HUES48 (cell line): ENCODE results near the gene USP32.
"Not testable (repeated sequence)": the region's sequence is repeated elsewhere in the genome, so short reads cannot be mapped to it uniquely, and the experiment has no call there.

Experiments used
- H3K27ac ChIP-seq: one replicate; pipeline ENCODE4 v1.7.0; 2013; ENCODE audit warnings: low read depth, low read length, inconsistent platforms
- H3K27me3 ChIP-seq: 2 replicates; pipeline ENCODE4 v1.6.1; 2013; ENCODE audit warnings: mild to moderate bottlenecking, low read length; ENCODE audit not compliant: control insufficient read depth, insufficient read depth
- H3K36me3 ChIP-seq: 2 replicates; pipeline ENCODE4 v1.6.1; 2013; ENCODE audit warnings: low read length; ENCODE audit not compliant: control insufficient read depth, insufficient read depth
- H3K4me1 ChIP-seq: 2 replicates; pipeline ENCODE4 v1.6.1; 2013; ENCODE audit warnings: mild to moderate bottlenecking, low read length; ENCODE audit not compliant: control insufficient read depth, insufficient read depth
- H3K4me3 ChIP-seq: 2 replicates; pipeline ENCODE4 v1.5.1; 2013; ENCODE audit warnings: mild to moderate bottlenecking, low read depth, low read length
- H3K9ac ChIP-seq: 2 replicates; pipeline ENCODE4 v1.6.1; 2013; ENCODE audit warnings: mild to moderate bottlenecking, low read depth, low read length, moderate library complexity
- H3K9me3 ChIP-seq: 2 replicates; pipeline ENCODE4 v1.6.1; 2013; ENCODE audit warnings: low read length; ENCODE audit not compliant: control insufficient read depth, insufficient read depth

The USP32 gene, protein sequence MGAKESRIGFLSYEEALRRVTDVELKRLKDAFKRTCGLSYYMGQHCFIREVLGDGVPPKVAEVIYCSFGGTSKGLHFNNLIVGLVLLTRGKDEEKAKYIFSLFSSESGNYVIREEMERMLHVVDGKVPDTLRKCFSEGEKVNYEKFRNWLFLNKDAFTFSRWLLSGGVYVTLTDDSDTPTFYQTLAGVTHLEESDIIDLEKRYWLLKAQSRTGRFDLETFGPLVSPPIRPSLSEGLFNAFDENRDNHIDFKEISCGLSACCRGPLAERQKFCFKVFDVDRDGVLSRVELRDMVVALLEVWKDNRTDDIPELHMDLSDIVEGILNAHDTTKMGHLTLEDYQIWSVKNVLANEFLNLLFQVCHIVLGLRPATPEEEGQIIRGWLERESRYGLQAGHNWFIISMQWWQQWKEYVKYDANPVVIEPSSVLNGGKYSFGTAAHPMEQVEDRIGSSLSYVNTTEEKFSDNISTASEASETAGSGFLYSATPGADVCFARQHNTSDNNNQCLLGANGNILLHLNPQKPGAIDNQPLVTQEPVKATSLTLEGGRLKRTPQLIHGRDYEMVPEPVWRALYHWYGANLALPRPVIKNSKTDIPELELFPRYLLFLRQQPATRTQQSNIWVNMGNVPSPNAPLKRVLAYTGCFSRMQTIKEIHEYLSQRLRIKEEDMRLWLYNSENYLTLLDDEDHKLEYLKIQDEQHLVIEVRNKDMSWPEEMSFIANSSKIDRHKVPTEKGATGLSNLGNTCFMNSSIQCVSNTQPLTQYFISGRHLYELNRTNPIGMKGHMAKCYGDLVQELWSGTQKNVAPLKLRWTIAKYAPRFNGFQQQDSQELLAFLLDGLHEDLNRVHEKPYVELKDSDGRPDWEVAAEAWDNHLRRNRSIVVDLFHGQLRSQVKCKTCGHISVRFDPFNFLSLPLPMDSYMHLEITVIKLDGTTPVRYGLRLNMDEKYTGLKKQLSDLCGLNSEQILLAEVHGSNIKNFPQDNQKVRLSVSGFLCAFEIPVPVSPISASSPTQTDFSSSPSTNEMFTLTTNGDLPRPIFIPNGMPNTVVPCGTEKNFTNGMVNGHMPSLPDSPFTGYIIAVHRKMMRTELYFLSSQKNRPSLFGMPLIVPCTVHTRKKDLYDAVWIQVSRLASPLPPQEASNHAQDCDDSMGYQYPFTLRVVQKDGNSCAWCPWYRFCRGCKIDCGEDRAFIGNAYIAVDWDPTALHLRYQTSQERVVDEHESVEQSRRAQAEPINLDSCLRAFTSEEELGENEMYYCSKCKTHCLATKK (N-terminal part only)

DNA sequence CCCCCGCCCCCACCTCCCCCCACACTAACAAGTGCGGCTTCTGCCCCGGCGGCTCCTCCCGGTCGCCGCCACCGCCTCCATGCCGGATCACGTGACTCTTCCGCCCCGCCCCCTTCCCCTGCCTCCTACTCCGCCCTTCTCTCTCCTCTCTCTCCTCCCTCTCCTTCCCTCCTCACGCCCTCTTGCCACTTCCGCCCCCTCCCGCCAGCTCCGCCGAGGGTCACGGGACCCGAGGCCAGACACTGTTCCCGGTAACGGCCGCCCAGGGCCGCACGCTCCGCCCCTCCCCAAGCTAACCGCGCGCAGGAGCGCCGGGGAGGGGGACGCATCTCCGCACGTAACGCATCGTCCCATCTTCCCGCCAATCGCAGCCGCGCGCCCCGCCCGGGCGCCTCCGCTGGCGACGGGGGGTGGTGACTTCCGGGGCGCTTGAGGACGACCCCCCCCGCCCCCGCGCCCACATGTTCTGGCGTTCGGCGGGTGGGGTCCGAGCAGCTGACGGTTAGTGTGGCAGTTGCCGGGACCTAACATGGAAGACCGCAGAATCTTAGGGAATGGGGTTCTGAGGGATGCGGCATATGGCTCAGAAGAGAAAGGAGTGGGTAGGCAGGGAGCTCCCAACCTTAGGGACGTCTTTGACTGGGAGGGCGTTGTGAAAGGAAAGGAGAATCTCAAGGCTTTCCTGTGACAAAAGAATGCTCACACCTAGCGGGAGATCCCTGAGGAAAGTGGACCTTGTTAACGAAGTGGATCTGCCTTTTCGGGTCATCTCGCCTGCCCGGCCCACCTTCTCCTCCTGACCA, at the start of gene USP32:
Gene USP32 (minus strand): TSS at position 92 of the 803 bp plus-strand sequence. CDS start 194 bp downstream, outside the sequence.
- Histone ChIP-seq H3K9me3 (no peaks in the 10 kb centered on the region), H3K9ac (peak within 1 kb of the TSS; percentile 82), H3K27ac (peak within 1 kb of the TSS; percentile 99), H3K4me1 (peaks cover 33% of the 10 kb centered on the region), H3K27me3 (no peaks in the 10 kb centered on the region), H3K36me3 (no peaks in the 10 kb centered on the region), H3K4me3 (peak within 1 kb of the TSS; percentile 92)

DNA sequence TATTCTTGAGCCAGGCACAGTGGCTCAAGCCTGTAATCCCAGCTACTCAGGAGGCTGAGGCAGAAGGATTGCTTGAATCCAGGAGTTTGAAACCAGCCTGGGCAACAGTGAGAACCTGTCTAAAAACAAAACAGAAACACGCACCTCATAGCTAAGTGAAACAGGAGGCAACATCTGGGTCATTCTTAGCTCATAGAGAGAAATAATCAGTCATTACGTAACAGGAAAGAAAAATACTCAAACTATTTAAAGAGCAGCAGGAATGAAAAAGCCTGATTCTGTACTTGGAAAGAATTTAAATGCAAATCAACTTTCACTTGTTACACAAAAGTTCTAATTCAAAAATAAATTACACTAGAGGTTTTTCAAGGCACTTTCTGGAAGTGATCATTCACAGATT, 47.6 kb upstream of the USP32 start:
- H3K4me3 ChIP-seq = no peak overlapping the region
- no peaks in the 10 kb centered on the region for H3K9me3 ChIP-seq
- no peak overlapping the region for H3K9ac ChIP-seq
- no peaks in the 10 kb centered on the region; the same call in 1 of the 2 replicates for H3K4me1 ChIP-seq
- no peaks in the 10 kb centered on the region for H3K27me3 ChIP-seq
- H3K36me3 ChIP-seq = no peaks in the 10 kb centered on the region
- H3K27ac ChIP-seq = no peak overlapping the region

DNA sequence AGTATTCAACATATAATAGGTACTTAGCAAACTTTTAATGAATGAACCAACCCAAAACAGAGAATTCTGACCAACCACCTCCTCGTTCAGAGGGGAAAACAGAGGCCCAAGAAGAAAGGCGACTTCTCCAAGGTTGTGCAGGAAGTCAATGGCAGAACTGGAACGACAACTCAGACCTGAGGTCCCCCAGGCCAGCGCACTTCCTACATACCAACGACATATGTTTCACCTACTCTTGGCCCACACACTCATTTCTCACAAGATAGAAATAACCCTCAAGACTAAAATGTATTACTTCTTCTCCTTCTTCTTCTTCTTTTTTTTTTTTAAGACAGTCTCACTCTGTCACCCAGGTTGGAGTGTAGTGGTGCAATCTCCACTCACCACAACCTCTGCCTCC, 44.7 kb upstream of the USP32 start:
- Histone ChIP-seq H3K9me3 (peaks cover 8% of the 10 kb centered on the region; the same call in 1 of the 2 replicates), H3K4me3 (no peak overlapping the region), H3K36me3 (no peaks in the 10 kb centered on the region), H3K9ac (no peak overlapping the region), H3K27me3 (no peaks in the 10 kb centered on the region), H3K4me1 (no peaks in the 10 kb centered on the region; the same call in 1 of the 2 replicates), H3K27ac (no peak overlapping the region)

DNA sequence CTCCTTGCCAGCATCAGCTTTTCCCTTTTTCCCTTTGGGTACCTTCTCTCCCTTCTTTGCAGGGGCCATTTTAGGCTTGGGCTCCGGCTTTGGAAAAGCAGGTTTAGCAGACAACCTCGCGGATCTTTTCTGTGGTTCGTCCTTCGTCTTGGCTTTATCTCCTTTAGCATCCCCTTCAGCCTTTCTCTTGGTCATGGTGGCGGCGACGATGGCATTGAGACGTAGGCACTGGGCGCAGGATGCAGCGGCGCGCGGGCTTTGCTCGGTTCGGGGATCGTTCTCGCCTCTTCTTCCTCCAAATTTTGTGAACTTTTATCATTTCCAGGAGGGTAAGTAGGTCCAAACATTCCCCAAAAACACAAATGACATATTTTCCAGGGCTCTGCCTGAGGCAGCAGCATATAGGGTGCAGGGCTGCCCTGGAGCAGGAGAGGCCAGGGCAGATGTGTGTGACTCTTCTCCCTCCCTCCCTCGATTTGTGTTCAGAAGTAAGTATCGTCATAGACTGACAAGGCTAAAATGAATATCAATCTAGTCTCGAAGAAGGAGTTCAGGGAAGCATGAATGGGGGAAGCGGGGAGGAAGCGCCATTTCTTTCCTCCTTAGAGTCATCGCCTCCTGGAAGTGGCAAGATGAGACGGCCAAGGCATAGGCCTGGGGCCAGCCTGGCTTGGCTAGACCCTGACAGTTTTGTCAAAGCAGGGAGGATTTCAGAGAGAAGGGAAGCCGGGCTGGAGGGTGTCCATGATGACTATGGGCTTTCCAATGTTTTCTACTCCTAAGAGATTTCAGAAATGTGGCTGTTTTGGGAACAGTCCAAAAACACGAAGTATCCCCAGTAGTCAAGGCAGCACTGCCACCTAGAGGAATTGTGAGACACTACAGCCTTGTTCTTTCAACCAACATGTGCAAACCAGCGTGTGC, 43.6 kb upstream of the USP32 start:
- no peak overlapping the region for H3K4me3 ChIP-seq
- no peak overlapping the region for H3K9ac ChIP-seq
- H3K27ac ChIP-seq = no peak overlapping the region
- H3K9me3 ChIP-seq = peaks cover 8% of the 10 kb centered on the region; the same call in 1 of the 2 replicates
- no peaks in the 10 kb centered on the region; the same call in 1 of the 2 replicates for H3K4me1 ChIP-seq
- no peaks in the 10 kb centered on the region for H3K27me3 ChIP-seq
- H3K36me3 ChIP-seq = no peaks in the 10 kb centered on the region

DNA sequence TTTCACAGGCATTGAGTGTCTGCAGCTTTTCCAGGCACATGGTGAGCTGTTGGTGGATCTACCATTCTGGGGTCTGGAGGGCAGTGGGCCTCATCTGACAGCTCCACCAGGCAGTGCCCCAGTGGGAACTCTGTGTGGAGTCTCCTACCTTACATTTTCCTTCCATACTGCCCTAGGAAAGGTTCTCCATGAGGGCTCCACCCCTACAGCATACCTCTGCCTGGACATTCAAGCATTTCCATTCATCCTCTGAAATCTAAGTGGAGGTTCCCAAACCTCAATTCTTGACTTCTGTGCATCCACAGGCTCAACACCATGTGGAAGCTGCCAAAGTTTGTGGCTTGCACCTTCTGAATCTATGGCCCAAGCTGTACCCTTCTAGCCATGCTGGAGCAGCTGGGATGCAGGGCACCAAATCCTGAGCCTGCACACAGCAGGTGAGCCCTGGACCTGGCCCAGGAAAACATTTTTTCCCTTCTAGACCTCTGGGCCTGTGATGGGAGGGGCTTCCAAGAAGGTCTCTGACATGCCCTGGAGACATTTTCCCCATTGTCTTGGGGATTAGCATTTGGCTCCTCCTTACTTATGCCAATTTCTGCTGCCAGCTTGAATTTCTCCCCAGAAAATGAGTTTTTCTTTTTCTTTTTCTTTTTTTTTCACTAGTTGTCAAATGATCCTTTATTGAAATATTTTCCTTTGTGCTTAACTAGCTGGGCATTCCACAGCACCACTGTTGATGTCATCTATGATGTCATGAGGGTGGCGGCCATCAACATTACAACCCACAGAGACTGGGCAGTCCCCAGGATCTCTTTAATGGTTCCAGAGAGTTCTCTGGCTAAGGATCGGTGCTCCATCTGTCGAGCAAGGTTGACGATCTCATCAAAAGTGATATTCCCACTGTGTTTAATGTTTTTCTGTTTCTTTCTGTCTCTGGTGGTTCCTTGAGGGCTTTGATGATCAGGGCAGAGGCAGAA, 41.4 kb upstream of the USP32 start:
- H3K9me3 ChIP-seq, H3K27ac ChIP-seq, H3K36me3 ChIP-seq, H3K4me3 ChIP-seq, H3K9ac ChIP-seq, H3K27me3 ChIP-seq, H3K4me1 ChIP-seq: not testable (repeated sequence)

DNA sequence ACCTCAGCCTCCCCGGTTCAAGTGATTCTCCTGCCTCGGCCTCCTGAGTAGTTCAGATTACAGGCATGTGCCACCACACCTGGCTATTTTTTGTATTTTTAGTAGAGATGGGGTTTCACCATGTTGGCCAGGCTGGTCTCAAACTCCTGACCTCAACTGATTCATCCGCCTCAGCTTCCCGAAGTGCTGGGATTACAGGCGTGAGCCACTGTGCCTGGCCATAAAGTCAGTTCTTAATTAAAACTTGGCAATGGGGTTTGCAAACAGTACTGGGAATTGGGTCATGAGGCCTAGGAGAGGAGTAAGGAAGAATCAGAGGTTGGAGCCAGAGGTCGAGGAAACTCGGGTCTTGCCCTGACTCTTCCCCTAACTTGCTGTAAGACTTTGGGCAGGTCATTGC, 38.6 kb upstream of the USP32 start:
- H3K36me3 ChIP-seq, H3K27me3 ChIP-seq, H3K27ac ChIP-seq, H3K9ac ChIP-seq, H3K4me3 ChIP-seq, H3K9me3 ChIP-seq, H3K4me1 ChIP-seq: not testable (repeated sequence)

DNA sequence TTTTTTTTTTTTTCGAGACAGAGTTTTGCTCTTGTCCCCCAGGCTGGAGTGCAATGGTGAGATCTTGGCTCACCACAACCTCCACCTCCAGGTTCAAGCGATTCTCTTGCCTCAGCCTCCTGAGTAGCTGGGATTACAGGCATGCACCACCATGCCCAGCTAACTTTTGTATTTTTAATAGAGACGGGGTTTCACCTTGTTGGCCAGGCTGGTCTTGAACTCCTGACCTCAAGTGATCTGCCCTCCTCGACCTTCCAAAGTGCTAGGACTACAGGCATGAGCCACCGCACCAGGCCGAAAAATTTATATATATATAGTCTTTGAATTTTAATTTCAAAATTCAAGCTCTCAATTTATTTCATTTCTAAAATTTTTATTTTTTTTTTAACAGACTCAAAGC, 36.6 kb upstream of the USP32 start:
- H3K9ac ChIP-seq, H3K4me3 ChIP-seq, H3K36me3 ChIP-seq, H3K27me3 ChIP-seq, H3K4me1 ChIP-seq, H3K27ac ChIP-seq, H3K9me3 ChIP-seq: not testable (repeated sequence)

DNA sequence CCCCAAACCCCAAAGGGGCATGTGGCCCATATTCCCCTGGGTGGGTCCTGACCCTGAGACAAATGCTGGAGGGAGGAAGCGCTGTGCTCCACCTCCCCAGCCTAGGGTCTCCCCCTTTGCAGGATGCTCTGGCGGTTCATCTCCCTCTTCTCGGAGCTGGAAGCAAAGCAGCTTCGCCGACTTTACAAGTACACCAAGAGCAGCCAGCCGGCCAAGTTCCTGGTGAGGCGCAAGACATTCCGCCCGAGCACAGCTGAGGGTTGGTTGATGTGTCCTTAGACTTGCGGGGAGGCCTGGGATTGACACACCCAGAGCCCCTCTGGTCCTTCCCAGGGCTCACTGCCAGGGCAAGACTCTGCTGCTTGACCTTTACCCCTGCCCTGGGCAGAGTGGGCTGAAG, 34.7 kb upstream of the USP32 start:
- Histone ChIP-seq H3K9ac (no peak overlapping the region), H3K4me3 (no peak overlapping the region), H3K4me1 (peaks cover 7% of the 10 kb centered on the region; the same call in 1 of the 2 replicates), H3K9me3 (no peaks in the 10 kb centered on the region), H3K27ac (no peak overlapping the region), H3K27me3 (peaks cover 11% of the 10 kb centered on the region), H3K36me3 (no peaks in the 10 kb centered on the region)

DNA sequence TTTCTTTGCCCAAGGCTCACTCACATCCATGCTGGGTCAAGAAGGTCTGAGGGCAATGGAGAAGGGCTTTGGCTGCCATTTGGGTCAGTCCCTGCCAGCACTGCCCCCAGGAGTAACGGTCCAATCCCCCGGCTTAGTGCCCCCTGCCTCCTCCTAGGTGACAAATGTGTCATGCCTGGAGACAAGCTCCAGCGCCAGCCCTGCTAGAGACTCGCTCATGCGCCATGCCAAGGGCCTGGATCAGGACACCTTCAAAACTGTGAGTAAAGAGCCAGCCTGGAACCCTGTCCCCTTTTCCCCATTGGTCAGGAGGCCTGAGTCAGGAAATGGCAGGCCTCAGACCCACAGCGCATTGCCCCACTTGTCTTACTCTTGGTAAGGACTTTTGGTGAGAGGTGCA, 33.7 kb upstream of the USP32 start:
- no peaks in the 10 kb centered on the region for H3K36me3 ChIP-seq
- H3K27ac ChIP-seq = no peak overlapping the region
- H3K4me3 ChIP-seq = no peak overlapping the region
- H3K27me3 ChIP-seq = peaks cover 11% of the 10 kb centered on the region
- no peak overlapping the region for H3K9ac ChIP-seq
- H3K9me3 ChIP-seq = no peaks in the 10 kb centered on the region
- H3K4me1 ChIP-seq = peaks cover 10% of the 10 kb centered on the region; the same call in 1 of the 2 replicates
